IMR-90 (cell line): ENCODE measurements around the gene ZNF467.

Experiments used
- POLR2A ChIP-seq: IDR thresholded peaks from 2 replicates; pipeline ENCODE4 v1.6.1; 2012; ENCODE audit warnings: mild to moderate bottlenecking, low read depth, low read length
- TF ChIP-seq, protein P1 (sequence below): conservative IDR thresholded peaks from 2 replicates; pipeline ENCODE4 v1.5.1; 2012; ENCODE audit warnings: mild to moderate bottlenecking, low read depth, low read length, improper control_type of control experiment

DNA sequence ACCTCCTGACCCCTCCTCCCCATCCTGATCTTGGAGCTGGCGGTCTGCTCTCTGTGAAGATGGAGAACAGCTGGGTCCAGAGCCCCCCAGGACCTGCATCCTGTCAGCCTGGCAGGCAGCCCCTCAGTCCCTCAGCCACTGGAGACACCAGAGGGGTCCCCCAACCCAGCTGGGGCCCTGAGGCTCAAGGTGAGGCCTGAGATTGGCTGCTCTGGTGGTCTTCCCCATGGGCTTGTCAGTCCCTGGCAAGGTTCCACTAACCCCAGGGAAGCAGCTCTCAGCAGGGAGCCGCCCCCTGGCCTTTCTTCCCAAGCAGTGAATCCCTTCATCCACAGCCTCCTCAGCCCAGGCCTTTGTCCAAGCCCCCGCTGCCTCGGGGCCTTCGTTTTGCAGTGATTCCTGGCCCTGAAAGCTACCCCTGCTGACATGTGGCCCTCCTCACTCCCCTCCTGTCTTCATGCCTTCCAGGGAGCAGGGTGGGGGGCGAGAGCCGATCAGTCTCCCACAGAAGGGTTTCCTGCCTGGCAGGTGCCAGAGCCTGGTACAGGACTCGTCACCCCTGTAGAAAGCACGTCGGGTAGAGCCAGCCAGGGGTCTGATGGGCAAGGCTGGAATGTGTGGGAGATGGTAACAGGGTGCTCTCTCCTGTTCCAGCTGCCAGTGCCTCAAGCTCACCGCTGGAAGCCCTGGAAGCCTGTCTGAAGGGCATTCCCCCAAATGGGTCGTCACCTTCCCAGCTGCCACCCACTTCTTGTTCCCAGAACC is 48.5 kb downstream of the ZNF467 start:
- TF ChIP-seq, protein P1, sequence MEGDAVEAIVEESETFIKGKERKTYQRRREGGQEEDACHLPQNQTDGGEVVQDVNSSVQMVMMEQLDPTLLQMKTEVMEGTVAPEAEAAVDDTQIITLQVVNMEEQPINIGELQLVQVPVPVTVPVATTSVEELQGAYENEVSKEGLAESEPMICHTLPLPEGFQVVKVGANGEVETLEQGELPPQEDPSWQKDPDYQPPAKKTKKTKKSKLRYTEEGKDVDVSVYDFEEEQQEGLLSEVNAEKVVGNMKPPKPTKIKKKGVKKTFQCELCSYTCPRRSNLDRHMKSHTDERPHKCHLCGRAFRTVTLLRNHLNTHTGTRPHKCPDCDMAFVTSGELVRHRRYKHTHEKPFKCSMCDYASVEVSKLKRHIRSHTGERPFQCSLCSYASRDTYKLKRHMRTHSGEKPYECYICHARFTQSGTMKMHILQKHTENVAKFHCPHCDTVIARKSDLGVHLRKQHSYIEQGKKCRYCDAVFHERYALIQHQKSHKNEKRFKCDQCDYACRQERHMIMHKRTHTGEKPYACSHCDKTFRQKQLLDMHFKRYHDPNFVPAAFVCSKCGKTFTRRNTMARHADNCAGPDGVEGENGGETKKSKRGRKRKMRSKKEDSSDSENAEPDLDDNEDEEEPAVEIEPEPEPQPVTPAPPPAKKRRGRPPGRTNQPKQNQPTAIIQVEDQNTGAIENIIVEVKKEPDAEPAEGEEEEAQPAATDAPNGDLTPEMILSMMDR, result no peak
- no peak for TF ChIP-seq POLR2A
